ENCODE results near the gene SEMA3G.

SEMA3G gene

DNA sequence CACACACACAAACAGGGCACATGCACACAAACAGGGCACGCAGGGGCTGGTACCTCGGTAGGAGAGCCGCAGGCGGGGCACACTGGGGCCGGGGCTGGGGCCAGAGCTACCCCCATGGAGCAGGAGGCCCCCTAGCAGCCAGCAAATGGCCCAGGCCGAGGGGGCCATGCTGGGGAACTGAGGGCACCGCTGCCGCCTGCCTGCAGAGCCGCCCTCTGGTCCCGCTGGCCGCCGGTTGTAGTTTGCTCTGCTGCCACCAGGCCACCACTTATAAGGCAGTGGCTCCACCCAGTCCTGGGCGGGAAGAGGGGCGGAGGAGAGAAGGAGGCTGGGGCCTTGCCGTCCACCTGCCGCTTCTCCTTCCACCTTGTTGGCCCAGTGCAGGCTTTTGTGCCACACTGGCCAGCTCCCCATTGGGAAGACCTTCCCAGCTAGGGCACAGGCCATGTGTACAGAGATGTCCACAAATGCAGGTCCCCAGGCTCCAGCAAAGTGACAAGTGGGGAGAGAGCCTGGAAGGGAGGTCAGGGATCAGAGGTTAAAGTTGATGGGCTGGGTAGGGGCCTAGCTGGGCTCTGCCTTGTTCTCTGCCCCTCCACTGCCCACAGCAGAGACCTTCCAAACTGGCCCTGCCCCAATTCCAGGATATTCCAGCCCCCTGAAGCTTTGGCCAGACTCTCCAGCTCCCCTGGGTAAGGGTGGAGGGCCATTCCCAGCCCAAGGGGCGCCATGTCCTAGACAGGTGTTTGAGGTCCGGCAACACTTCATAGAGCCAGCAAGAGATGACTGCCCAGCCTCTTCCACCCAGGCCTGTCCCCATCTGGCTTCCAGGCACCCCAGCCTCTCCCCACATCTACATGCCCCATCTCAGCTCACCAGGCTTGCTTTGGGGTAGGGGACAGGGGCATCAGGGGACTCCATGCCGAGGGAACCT, at the start of gene SEMA3G:
SEMA3G (minus strand) TSS at position 244 of the 934 bp plus-strand sequence; CDS start at position 168, 76 bp downstream.
- DNase-seq, result peak in 11 of 42 donors; percentile 19 to 51 (median 29)
- intact Hi-C loops (cut with DNase I), result no loop called here

DNA sequence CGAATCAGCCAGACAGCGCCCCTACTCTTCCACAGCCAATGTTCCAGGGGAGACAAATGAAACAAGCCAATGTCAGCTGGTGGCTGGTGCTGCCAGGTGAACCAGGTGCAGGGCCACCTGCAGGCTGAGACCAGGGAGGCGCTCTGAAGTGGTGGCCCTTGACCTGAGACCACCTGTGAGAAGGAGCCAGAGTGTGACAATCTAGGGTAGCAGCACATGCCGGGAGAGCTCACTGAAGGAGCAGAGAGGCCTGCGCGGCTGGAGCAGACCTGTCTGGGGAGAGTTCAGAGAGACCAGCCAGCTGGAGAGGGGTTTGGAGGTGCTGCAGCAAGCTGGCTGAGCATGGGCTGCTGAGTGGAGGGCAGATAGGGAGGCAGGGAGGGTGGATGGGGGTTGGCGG, 49.5 kb upstream of the SEMA3G start:
- intact Hi-C loops (cut with DNase I), result no loop called here

DNA sequence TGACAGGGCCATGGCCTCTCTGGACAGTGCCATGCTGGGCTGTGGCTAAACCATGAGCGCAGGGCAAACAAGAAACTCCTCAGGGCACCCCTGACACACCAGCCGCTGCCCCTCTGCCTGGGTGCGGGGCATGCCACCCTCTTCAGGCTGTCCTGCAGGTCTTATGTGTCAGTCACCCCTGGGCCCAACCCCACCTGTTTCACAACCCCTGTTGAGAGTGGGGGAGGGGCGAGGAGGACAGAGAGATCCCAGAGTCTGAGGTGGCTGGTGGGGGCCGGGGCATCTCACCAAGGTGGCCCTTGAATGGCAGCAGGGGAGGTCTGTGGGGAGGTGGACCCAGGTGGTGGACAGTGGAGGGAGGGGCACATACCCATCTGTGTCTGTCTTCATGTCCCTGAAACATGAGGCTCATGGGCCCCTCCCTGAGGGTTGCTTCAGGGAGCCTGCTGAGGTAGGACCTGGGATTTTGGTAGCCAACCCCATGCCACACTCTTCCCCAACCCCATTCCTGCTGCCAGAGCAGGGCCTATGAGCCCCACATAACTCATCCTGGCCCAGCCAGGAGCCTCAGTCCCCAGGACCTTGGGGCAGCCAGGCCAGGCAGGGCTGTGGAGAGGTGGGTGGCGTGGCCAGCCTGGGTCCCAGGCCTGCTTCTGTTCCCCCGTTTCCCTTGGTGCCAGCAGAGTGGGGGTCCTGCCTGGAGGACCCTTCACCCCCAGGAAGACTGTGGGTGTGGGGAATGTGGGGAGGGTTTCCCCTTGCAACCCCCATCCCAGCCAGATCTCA, 48.5 kb upstream of the SEMA3G start:
- no peak for DNase-seq
- intact Hi-C loops (cut with DNase I), result no loop called here

More for the DNA sequence above, 49.5 kb upstream of the SEMA3G start:
- no peak for DNase-seq

DNA sequence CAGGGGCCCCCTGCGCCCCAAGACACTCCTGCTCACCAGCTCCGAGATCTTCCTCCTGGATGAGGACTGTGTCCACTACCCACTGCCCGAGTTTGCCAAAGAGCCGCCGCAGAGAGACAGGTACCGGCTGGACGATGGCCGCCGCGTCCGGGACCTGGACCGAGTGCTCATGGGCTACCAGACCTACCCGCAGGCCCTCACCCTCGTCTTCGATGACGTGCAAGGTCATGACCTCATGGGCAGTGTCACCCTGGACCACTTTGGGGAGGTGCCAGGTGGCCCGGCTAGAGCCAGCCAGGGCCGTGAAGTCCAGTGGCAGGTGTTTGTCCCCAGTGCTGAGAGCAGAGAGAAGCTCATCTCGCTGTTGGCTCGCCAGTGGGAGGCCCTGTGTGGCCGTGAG, 47.2 kb upstream of the SEMA3G start:
- no peak for DNase-seq
- intact Hi-C loops (cut with DNase I), result no loop called here

DNA sequence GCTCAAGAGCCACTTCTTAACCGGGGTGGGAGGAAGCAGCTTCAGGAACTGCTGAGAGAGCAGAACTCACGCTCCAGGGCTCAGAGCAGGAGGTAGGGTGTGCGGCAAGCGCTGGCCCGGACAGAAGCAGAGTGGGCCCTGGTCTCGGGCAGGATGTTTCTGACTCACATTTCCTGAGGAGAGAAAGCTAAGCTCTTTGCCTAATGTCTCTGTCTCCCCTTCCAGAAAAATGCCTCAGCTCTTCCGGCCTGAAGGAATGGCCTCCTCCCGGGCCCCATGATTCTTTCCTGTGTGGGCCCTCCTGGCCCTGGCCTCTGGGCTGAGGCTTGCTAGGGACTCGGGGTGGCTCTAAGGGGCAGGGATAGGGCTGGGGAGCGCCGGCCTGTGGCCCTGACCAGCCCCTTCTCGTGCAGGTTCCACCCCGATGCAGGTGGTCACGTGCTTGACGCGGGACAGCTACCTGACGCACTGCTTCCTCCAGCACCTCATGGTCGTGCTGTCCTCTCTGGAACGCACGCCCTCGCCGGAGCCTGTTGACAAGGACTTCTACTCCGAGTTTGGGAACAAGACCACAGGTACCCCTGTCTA, 46.1 kb upstream of the SEMA3G start:
- intact Hi-C loops (cut with DNase I), result no loop called here
- DNase-seq, result peak in 20 of 42 donors; percentile 23 to 69 (median 44)

DNA sequence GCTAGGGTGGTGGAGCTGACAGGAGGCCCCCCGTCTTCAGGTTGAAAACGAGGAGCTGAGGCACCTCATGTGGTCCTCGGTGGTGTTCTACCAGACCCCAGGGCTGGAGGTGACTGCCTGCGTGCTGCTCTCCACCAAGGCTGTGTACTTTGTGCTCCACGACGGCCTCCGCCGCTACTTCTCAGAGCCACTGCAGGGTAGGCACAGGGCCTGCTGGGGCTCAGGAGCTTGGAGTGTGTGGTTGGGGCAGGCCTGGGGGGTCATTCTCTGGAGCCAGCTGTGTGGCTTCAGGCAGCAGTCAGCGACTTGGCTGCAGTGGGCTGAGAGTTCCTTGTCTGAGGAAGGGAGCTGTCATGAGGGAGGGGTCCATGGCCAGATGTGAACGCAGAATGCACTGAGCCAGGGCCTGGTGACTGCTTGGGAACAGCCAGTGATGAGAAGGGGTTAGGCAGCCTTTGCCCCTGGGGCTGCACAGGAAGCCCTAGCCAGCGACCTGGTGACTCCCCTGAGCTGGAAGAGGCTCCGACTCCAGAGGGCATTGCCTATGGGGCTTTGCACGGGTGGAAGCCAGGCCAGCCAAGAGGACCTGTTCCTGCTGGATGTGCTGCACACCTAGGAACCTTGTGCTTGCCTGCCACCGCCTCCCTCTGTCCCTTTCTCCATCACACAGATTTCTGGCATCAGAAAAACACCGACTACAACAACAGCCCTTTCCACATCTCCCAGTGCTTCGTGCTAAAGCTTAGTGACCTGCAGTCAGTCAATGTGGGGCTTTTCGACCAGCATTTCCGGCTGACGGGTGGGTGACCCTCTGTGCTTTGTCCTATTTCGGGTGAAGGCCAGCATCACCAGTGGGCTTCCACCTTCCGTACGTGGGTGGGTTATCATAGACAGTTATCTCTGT, 45.4 kb upstream of the SEMA3G start:
- intact Hi-C loops (cut with DNase I), result no loop called here
- DNase-seq, result no peak

DNA sequence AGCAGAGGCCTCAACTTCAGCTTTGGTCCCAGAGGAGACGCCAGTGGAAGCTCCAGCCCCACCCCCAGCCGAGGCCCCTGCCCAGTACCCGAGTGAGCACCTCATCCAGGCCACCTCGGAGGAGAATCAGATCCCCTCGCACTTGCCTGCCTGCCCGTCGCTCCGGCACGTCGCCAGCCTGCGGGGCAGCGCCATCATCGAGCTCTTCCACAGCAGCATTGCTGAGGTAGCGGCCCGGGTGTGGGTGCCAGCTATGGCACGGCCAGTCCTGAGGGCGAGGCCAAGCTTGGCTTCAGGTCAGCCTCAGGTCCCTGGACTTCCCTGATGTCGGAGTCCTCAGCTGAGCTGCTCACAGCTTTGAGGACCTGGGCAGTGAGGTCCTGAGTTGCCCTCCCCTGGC, 44.5 kb upstream of the SEMA3G start:
- DNase-seq, result no peak
- intact Hi-C loops (cut with DNase I), result no loop called here

DNA sequence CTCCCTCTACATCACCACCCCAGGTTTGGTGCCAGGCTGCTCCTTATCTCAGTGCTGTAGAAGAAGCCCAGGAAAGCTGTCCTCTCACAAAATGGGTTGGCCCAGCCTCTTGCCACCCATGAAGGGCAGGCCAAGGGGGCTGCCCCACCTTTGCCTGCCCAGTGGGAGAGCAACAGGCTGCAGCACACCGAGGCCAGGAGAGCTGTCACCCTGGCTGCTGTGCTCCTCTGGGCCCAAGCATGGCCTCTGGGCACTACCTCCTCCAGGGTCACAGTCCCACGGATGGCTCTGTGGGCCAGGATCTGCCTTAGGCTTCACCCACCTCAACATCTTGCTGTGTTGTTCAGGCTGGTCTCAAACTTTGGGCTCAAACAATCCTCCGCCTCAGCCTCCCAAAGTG, 43.8 kb upstream of the SEMA3G start:
- intact Hi-C loops (cut with DNase I), result no loop called here
- no peak for DNase-seq

DNA sequence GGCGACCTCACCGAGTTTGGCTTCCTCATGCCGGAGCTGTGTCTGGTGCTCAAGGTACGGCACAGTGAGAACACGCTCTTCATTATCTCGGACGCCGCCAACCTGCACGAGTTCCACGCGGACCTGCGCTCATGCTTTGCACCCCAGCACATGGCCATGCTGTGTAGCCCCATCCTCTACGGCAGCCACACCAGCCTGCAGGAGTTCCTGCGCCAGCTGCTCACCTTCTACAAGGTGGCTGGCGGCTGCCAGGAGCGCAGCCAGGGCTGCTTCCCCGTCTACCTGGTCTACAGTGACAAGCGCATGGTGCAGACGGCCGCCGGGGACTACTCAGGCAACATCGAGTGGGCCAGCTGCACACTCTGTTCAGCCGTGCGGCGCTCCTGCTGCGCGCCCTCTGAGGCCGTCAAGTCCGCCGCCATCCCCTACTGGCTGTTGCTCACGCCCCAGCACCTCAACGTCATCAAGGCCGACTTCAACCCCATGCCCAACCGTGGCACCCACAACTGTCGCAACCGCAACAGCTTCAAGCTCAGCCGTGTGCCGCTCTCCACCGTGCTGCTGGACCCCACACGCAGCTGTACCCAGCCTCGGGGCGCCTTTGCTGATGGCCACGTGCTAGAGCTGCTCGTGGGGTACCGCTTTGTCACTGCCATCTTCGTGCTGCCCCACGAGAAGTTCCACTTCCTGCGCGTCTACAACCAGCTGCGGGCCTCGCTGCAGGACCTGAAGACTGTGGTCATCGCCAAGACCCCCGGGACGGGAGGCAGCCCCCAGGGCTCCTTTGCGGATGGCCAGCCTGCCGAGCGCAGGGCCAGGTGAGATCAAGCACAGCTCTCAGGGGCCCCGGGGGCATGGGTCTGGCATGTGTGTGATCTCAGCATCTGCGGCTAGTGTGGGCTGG, 43.1 kb upstream of the SEMA3G start:
- no peak for DNase-seq
- intact Hi-C loops (cut with DNase I), result no loop called here

DNA sequence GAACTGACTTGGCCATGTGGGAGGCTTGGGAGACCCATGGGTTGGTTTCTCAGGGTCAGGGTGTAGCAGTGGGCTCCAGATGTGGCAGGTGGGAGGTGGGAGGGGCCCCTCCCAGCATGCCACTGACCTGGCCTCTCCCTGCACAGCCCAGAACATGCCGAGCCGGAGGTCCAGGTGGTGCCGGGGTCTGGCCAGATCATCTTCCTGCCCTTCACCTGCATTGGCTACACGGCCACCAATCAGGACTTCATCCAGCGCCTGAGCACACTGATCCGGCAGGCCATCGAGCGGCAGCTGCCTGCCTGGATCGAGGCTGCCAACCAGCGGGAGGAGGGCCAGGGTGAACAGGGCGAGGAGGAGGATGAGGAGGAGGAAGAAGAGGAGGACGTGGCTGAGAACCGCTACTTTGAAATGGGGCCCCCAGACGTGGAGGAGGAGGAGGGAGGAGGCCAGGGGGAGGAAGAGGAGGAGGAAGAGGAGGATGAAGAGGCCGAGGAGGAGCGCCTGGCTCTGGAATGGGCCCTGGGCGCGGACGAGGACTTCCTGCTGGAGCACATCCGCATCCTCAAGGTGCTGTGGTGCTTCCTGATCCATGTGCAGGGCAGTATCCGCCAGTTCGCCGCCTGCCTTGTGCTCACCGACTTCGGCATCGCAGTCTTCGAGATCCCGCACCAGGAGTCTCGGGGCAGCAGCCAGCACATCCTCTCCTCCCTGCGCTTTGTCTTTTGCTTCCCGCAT, 42.3 kb upstream of the SEMA3G start:
- no peak for DNase-seq
- intact Hi-C loops (cut with DNase I), result no loop called here

DNA sequence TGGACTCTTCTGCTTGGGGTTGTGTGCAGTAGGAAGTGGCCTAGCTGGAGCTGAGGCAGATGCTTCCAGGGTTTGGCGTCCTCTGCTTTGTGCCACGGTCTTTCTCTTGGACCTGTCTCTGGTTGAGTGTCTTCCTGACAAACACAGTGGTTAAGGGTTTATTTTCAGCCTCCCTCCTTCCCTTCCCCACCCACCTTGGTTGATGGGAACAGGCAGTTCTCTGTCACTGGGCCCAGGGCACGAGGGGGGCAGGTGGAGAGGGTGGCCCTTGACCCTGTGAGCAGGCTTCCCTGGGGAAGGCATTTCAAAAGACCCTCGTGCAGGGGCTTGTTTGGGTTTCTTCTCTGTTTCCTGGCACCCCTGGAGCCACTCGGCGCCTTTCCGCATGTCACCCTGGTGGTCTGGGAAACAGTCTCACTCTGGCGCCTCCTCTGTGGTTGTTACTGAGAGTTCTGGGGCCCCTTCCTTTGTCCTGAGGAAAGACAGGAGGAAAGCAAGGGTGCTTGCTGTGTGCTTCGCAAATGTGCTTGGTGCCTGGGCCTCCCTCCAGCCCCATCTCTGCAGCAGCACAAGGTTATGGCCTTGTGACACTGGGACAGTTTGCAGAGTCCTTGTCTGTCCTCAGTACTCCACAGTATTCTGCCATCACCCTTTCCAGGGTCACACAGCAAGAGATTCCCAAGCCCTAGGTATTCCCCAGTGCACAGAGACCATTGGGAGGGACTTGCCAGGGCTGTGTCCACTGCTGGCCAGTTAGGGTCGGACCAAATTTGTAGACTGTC, 40.0 kb upstream of the SEMA3G start:
- intact Hi-C loops (cut with DNase I), result no loop called here

DNA sequence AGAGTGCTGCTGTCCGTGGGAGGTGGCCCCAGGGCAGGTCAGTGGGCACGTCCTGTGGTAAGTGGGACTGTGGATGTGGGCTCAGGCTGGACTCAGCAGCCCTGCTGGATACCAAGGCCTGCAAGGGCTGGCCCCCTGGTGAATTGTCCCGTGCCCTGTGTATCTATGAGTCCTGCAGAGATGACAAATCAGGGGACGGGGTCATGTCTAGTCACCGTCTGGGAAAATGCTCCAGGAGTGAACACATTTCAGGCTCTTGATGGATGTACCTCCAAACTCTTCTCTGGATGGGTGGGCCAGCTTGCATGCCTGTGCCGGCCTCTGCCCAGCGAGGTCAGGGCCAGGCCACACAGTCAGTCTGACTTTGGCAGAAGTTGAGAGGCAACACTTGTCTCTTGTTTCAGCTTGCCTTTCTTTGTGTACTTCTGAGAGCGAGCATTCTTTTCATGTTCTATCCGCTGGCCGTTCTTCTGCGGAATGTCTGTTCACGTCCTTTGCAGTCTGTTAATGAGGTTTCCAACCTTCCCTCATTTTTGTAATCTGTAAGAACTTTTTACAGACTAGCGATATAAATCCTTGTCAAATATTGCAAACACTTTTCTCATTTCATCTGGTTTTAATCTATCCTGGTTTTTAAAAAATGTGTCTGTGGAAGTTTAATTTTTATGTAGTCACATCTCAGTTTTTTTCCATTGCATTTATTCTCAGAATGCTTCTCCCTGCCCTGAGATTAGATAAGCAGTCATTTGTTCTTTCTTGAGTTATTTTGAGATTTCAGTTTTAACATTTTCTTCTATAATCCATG, 38.9 kb upstream of the SEMA3G start:
- peak in 2 of 42 donors; percentile 19 to 37 for DNase-seq
- intact Hi-C loops (cut with DNase I), result no loop called here

More for the DNA sequence above, 40.0 kb upstream of the SEMA3G start:
- peak in 1 of 42 donors; percentile 39 for DNase-seq

DNA sequence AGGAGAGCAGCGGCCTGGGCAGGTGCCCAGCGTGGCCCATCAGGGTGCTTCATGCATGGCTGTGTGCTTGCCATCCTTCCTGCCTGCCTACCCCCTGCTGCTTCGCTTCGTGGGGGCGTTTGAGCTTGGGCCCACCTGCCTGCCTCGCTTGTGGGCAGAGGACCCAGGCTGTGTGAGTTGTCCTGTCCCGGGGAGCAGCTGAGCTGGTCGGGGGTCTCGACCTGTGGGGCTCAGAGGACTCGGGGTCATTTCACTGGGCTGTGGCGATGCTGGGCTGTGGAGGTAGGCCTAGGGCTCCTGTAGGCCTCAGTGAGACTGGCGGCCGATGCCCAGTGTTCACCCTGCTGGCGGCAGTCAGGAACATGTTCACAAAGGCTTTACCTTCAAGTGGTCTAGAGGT, 38.2 kb upstream of the SEMA3G start:
- DNase-seq, result no peak
- intact Hi-C loops (cut with DNase I), result no loop called here

DNA sequence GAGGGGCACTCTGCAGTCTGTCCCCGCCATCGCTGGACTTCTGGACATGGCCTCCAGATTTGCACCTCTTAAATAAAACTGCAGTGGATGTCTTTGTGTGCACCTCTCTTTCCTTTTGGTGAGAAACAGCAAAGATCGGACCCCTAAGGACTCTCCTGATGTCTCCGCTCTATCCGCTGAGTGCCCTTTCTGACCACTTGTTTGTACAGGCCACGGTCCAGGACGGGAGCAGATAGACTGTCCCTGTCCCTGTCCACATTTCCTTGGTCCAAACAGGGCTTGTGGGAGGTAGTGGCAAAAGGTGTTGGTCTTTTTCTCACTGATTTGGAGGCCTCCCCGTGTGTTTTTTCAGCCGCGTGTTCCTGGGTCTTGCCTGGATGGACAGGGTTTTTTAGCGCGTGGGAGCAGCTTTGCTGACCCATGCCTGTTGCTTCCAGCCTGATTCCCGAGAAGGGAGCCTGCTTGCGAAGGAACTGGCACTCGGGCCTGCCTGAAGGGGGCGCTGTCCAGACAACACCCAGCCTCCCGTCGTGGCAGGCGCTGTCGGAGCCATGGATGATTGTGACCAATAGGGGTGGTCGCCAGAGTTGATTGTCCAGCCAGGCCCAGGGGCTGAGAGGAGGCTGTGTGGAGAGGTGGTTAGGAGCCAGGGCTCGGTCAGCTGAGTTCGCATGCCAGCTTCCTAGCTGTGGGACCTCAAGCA, 37.1 kb upstream of the SEMA3G start:
- DNase-seq, result no peak
- intact Hi-C loops (cut with DNase I), result no loop called here

Data from head of caudate nucleus (tissue), 42 donors.